RWPE1 (cell line): ENCODE data around the gene VMO1.
"Not testable (repeated sequence)": the region's sequence is repeated elsewhere in the genome, so short reads cannot be mapped to it uniquely, and the experiment has no call there.

ENCODE experiments used
- CTCF ChIA-PET: fragments of 350-600 bp; sonication (Branson Sonifier 250); formaldehyde crosslinking; extraction: SDS; loops from one replicate; lab custom pipeline; 2021; lab: Yijun Ruan, JAX
- POLR2A ChIA-PET: fragments of 400-600 bp; formaldehyde crosslinking; extraction: SDS; loops from one replicate; lab custom pipeline; 2020; ENCODE audit warnings: antibody characterized with exemption; ENCODE audit not compliant: low non-redundant PET; lab: Yijun Ruan, JAX
- DNase-seq: peaks from one replicate; pipeline ENCODE4 v3.0.0; 2012; ENCODE audit warnings: low spot score
- H3K27ac ChIP-seq: fragments of 450-650 bp; 2 replicates; pipeline ENCODE4 v1.5.1; 2017
- TF ChIP-seq, protein P1 (sequence below): fragments of 450-650 bp; conservative IDR thresholded peaks from 2 replicates; pipeline ENCODE4 v1.5.1; 2017; ENCODE audit warnings: low read depth, mild to moderate bottlenecking

The VMO1 gene, protein sequence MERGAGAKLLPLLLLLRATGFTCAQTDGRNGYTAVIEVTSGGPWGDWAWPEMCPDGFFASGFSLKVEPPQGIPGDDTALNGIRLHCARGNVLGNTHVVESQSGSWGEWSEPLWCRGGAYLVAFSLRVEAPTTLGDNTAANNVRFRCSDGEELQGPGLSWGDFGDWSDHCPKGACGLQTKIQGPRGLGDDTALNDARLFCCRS

DNA sequence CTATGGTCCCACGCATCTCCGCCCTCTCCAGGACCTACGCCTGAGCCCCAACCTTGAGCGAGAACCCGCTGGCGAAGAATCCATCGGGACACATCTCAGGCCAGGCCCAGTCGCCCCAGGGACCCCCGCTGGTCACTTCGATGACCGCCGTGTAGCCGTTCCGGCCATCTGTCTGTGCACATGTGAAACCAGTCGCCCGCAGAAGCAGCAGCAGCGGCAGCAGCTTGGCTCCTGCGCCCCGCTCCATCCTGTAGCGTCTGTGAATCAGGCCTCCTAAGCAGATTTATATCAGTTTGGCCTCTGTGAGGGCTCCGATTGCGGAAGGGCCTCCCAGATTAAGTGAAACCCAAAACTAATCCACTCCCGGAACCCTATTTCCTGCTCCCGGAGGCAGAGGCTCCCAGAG lies at the start of gene VMO1:
VMO1 (minus strand) TSS at position 259 of the 406 bp plus-strand sequence; CDS start at position 247, 12 bp downstream.
- DNase-seq = no peak
- peak within 1 kb of the TSS; percentile 28 for H3K27ac ChIP-seq
- TF ChIP-seq, protein P1, sequence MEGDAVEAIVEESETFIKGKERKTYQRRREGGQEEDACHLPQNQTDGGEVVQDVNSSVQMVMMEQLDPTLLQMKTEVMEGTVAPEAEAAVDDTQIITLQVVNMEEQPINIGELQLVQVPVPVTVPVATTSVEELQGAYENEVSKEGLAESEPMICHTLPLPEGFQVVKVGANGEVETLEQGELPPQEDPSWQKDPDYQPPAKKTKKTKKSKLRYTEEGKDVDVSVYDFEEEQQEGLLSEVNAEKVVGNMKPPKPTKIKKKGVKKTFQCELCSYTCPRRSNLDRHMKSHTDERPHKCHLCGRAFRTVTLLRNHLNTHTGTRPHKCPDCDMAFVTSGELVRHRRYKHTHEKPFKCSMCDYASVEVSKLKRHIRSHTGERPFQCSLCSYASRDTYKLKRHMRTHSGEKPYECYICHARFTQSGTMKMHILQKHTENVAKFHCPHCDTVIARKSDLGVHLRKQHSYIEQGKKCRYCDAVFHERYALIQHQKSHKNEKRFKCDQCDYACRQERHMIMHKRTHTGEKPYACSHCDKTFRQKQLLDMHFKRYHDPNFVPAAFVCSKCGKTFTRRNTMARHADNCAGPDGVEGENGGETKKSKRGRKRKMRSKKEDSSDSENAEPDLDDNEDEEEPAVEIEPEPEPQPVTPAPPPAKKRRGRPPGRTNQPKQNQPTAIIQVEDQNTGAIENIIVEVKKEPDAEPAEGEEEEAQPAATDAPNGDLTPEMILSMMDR = no peak
- CTCF ChIA-PET = interaction anchor here (0.7 to 1.0 kb wide), 3 partner anchors 54 to 117 kb away, joined by 3 to 5 read pairs (median 4); partner anchors contain the start of genes CHRNE and MED11
- POLR2A ChIA-PET = no interaction called here

- CTCF ChIA-PET = interaction anchor here (0.6 to 0.7 kb wide), 2 partner anchors 68 to 166 kb away, joined by 3 to 4 read pairs; partner anchors contain the start of gene CHRNE
- H3K27ac ChIP-seq = peak overlapping the region; percentile 92
- no peak for DNase-seq
- POLR2A ChIA-PET = no interaction called here
- TF ChIP-seq, protein P1 = no peak
Measured at GRCh38 chr17:4834681-4835020, 48.5 kb upstream of the VMO1 start.

GRCh38 chr17:4833941-4834680 lies 47.9 kb upstream of the VMO1 start:
- TF ChIP-seq, protein P1 = no peak
- ChIA-PET CTCF (interaction anchor here (0.6 to 0.7 kb wide), 2 partner anchors 69 to 166 kb away, joined by 3 to 4 read pairs; partner anchors contain the start of gene CHRNE), POLR2A (interaction anchor here (0.6 kb wide), 1 partner anchor 133 kb away, joined by 3 read pairs; no protein-coding TSS in a partner anchor)
- peak overlapping the region; percentile 92 for H3K27ac ChIP-seq
- DNase-seq = no peak

- POLR2A ChIA-PET = no interaction called here
- CTCF ChIA-PET = interaction anchor here (0.6 kb wide), 1 partner anchor 15 kb away, joined by 3 read pairs; no protein-coding TSS in a partner anchor
- peak; percentile 99 for DNase-seq
- peak within 1 kb of the TSS; percentile 92 for H3K27ac ChIP-seq
- TF ChIP-seq, protein P1 = no peak
Measured at GRCh38 chr17:4833178-4833940, 47.2 kb upstream of the VMO1 start, which contains the start of gene MINK1. TSS of gene MINK1 (plus strand) at chr17:4833340. CDS start at chr17:4833584, 244 bp downstream.

GRCh38 chr17:4832829-4833177 lies 46.6 kb upstream of the VMO1 start:
- CTCF ChIA-PET, POLR2A ChIA-PET, DNase-seq: not testable (repeated sequence)
- H3K27ac ChIP-seq = peak overlapping the region; percentile 92

- TF ChIP-seq, protein P1 = no peak
- no peak overlapping the region for H3K27ac ChIP-seq
- ChIA-PET CTCF (no interaction called here), POLR2A (interaction anchor here (0.5 kb wide), 1 partner anchor 31 kb away, joined by 3 read pairs; the partner anchor contains the start of gene PSMB6)
- DNase-seq = no peak
Measured at GRCh38 chr17:4827399-4827798, 41.2 kb upstream of the VMO1 start.
